GM18502 (cell line): ENCODE data around the gene NAP1L4.

Experiments used
- ATAC-seq: cut with Tn5 transposase; IDR thresholded peaks from one replicate; pipeline ENCODE4 v1.9.1; 2021; ENCODE audit warnings: mild to moderate bottlenecking; ENCODE audit not compliant: unreplicated experiment, poor library complexity

NAP1L4 gene

GRCh38 chr11:2896047-2896446 is 96.1 kb downstream of the NAP1L4 start:
- no peak for ATAC-seq
